ENCODE results near the gene RETREG3. TPM values are rescaled to one million over a fixed set of nuclear protein-coding genes. Genes with fewer than 3 reads are reported as not detected.

The RETREG3 gene
- total and polyA plus RNA-seq, 2 experiments from 2014 or later: 8.0 to 38.2 TPM

- no peaks in the 10 kb centered on the region for H3K9me3 Mint-ChIP-seq
- Histone ChIP-seq H3K4me3 (no peak overlapping the region), H3K9me2 (ENCODE audit: insufficient read depth) (no peaks in the 10 kb centered on the region), H3K4me2 (no peak overlapping the region), H3K4me1 (ENCODE audit: insufficient read depth) (no peaks in the 10 kb centered on the region), H3K27me3 (ENCODE audit: insufficient read depth) (no peaks in the 10 kb centered on the region), H3F3A (replicated peaks; ENCODE audit: low read depth) (no peaks in the 10 kb centered on the region; the same call in 1 of the 2 replicates), H3K36me3 (ENCODE audit: insufficient read depth) (no peaks in the 10 kb centered on the region), H4K20me1 (replicated peaks; ENCODE audit: insufficient read depth) (peaks cover 19% of the 10 kb centered on the region; the same call in 1 of the 2 replicates), H2AFZ (no peak overlapping the region), H3K27ac (ENCODE audit: low read depth) (no peak overlapping the region), H3K79me2 (replicated peaks; ENCODE audit: insufficient read depth) (peaks cover 45% of the 10 kb centered on the region)
- peaks cover under 1% of the 10 kb centered on the region; the same call in 1 of the 3 replicates for H3K36me3 Mint-ChIP-seq (ENCODE audit: low read depth)
- H3K4me3 Mint-ChIP-seq: no peak overlapping the region
- TF ChIP-seq NANOG (IDR thresholded peaks at IDR 0.05; ENCODE audit: borderline replicate concordance) (no peak), REST (IDR thresholded peaks at IDR 0.05; ENCODE audit: unreplicated experiment) (no peak), STAT1 (IDR thresholded peaks at IDR 0.05; ENCODE audit: unreplicated experiment) (no peak), ZNF114 (CRISPR knock-in tag; IDR thresholded peaks at IDR 0.05) (no peak), EZH2 (IDR thresholded peaks at IDR 0.05; ENCODE audit: low read depth, unreplicated experiment) (no peak), CREB1 (CRISPR knock-in tag; IDR thresholded peaks at IDR 0.05; ENCODE audit: low read depth) (no peak), ZNF462 (CRISPR knock-in tag; IDR thresholded peaks at IDR 0.05) (no peak), ETS1 (IDR thresholded peaks at IDR 0.05) (no peak), EZH2phosphoT487 (IDR thresholded peaks at IDR 0.05; ENCODE audit: unreplicated experiment) (no peak)
- ATAC-seq (no peak), DNase-seq (ENCODE audit: low spot score) (no peak)
- no peaks in the 10 kb centered on the region for H3K4me1 Mint-ChIP-seq
- peaks cover under 1% of the 10 kb centered on the region for H3K27me3 Mint-ChIP-seq (ENCODE audit: insufficient read depth, low read depth, poor library complexity)
- H3K27ac Mint-ChIP-seq: peak overlapping the region; percentile 33; the same call in 1 of the 2 replicates
These were observed 10.3 kb downstream of the RETREG3 start for GRCh38 chr17:42598905-42599304.
